ENCODE measurements around the gene XKR7. TPM values are rescaled to one million over a fixed set of nuclear protein-coding genes. Genes with fewer than 3 reads are reported as not detected.

XKR7 gene
- total RNA-seq, 2 donors from 2014 or later, result 0.26 to 0.33 TPM

DNA sequence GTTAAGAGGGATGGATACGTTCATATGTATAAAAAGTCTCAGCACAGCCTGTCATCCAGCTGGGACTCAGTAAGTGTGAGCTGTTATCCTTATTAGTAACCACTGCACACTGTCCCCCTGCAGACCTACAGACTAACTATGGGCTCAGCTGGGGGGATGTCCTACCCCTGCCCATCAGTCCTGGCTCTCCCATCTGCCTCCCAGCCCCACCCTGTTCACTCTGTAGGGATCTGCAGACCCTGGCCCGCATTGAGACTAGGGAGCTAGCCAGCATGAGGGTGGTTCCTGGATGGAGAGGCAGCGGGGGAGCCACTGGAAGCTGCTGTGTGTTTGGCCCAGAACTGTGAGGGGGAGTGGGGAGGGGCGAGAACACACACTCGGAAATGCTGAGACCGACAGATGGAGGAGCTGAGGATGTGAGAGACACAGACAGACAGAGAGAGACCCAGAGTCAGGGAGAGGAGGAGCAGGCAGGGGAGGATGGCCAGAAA, 17.1 kb downstream of the XKR7 start:
- H3K27me3 ChIP-seq, result no peaks in the 10 kb centered on the region
- ATAC-seq, result no peak
- TF ChIP-seq, protein P1, sequence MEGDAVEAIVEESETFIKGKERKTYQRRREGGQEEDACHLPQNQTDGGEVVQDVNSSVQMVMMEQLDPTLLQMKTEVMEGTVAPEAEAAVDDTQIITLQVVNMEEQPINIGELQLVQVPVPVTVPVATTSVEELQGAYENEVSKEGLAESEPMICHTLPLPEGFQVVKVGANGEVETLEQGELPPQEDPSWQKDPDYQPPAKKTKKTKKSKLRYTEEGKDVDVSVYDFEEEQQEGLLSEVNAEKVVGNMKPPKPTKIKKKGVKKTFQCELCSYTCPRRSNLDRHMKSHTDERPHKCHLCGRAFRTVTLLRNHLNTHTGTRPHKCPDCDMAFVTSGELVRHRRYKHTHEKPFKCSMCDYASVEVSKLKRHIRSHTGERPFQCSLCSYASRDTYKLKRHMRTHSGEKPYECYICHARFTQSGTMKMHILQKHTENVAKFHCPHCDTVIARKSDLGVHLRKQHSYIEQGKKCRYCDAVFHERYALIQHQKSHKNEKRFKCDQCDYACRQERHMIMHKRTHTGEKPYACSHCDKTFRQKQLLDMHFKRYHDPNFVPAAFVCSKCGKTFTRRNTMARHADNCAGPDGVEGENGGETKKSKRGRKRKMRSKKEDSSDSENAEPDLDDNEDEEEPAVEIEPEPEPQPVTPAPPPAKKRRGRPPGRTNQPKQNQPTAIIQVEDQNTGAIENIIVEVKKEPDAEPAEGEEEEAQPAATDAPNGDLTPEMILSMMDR (IDR thresholded peaks at IDR 0.05), result no peak
- no peak for TF ChIP-seq POLR2A (IDR thresholded peaks at IDR 0.05)
- 30 to 32% methylated on average over 6 of the region's 6 CpGs for WGBS, 2 donors
- no peaks in the 10 kb centered on the region for H3K4me1 ChIP-seq
- no peak for DNase-seq
- no peaks in the 10 kb centered on the region for H3K36me3 ChIP-seq (replicated peaks in 1 of 2; ENCODE audit: insufficient read depth in 1 of 2, low read depth in 2 of 2)
- intact Hi-C loops (cut with DNase I), result no loop called here
- no peak overlapping the region for H3K4me3 ChIP-seq
- no peak overlapping the region for H3K27ac ChIP-seq
- no peaks in the 10 kb centered on the region for H3K9me3 ChIP-seq

- H3K27me3 ChIP-seq, result no peaks in the 10 kb centered on the region
- ATAC-seq, result no peak
- no peaks in the 10 kb centered on the region for H3K36me3 ChIP-seq (replicated peaks in 1 of 2; ENCODE audit: insufficient read depth in 1 of 2, low read depth in 2 of 2)
- H3K27ac ChIP-seq, result no peak overlapping the region
- no peak overlapping the region for H3K4me3 ChIP-seq
- TF ChIP-seq, protein P1 (IDR thresholded peaks at IDR 0.05), result no peak
- TF ChIP-seq POLR2A (IDR thresholded peaks at IDR 0.05), result no peak
- WGBS, 2 donors, result 56 to 60% methylated on average over 1 of the region's 1 CpG
- DNase-seq, result no peak
- intact Hi-C loops (cut with DNase I), result no loop called here
- H3K4me1 ChIP-seq, result no peaks in the 10 kb centered on the region
- H3K9me3 ChIP-seq, result no peaks in the 10 kb centered on the region
Measured at GRCh38 chr20:31987744-31988143, 19.8 kb downstream of the XKR7 start.

GRCh38 chr20:31988430-31989015, 20.6 kb downstream of the XKR7 start:
- WGBS, 2 donors, result 75 to 76% methylated on average over 5 of the region's 5 CpGs
- DNase-seq (no peak), ATAC-seq (no peak)
- TF ChIP-seq POLR2A (IDR thresholded peaks at IDR 0.05), result no peak
- TF ChIP-seq, protein P1 (IDR thresholded peaks at IDR 0.05), result no peak
- no peaks in the 10 kb centered on the region for H3K36me3 ChIP-seq (replicated peaks in 1 of 2; ENCODE audit: insufficient read depth in 1 of 2, low read depth in 2 of 2)
- H3K27me3 ChIP-seq, result no peaks in the 10 kb centered on the region
- no peak overlapping the region for H3K27ac ChIP-seq
- no peaks in the 10 kb centered on the region for H3K4me1 ChIP-seq
- H3K4me3 ChIP-seq, result no peak overlapping the region
- intact Hi-C loops (cut with DNase I), result no loop called here
- H3K9me3 ChIP-seq, result no peaks in the 10 kb centered on the region

DNA sequence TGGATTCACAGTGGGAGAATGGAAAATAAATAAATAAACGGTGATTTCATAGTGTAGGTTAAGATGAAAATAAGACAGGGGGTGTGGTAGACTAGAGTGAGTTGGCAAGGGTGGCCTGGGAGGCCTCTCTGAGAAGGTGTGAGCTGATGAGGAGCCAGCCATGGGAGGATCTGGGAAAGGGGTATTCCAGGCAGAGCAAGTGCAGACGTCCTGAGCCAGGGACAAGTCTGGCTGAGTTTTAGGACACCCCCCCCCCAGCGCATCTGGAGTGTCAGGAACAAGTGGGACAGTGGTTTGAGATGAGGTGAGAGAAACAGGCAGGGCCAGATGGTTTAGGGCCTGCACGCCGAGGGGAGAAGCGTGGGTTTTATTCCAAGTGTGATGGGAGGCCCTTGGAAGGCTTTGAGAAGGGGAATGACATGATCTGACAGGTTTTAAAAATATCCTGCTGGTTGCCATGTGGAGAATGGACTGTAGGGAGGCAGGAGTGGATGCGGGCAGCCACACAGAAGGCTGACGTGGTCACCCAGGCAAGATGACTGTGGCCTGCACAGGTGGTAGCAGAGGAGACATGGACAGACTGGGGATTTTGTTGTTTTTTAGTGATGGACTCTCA, 21.2 kb downstream of the XKR7 start:
- TF ChIP-seq, protein P1 (IDR thresholded peaks at IDR 0.05), result no peak
- TF ChIP-seq POLR2A (IDR thresholded peaks at IDR 0.05), result no peak

More for the DNA sequence above, 21.2 kb downstream of the XKR7 start:
- no peak overlapping the region for H3K27ac ChIP-seq
- no peak for ATAC-seq
- H3K9me3 ChIP-seq, result no peaks in the 10 kb centered on the region
- 59 to 71% methylated on average over 8 of the region's 8 CpGs for WGBS, 2 donors
- H3K36me3 ChIP-seq (replicated peaks in 1 of 2; ENCODE audit: insufficient read depth in 1 of 2, low read depth in 2 of 2), result no peaks in the 10 kb centered on the region
- intact Hi-C loops (cut with DNase I), result no loop called here
- H3K4me1 ChIP-seq, result no peaks in the 10 kb centered on the region
- no peak overlapping the region for H3K4me3 ChIP-seq
- DNase-seq, result no peak
- H3K27me3 ChIP-seq, result no peaks in the 10 kb centered on the region
